Colonic mucosa (tissue), 4 donors: ENCODE measurements around the gene CAMTA2. TPM values are rescaled to one million over a fixed set of nuclear protein-coding genes. Genes with fewer than 3 reads are reported as not detected.
A peak's percentile ranks its signal among the peaks of the same experiment; 100 is the strongest.

ENCODE experiments used
- DNase-seq: peaks from one replicate; pipeline ENCODE4 v3.0.0-alpha.2; 2020
- H3K27ac ChIP-seq: fragments of 200-600 bp; one replicate; pipeline ENCODE4 v1.8.0; 2021
- H3K27me3 ChIP-seq: fragments of 200-600 bp; one replicate; pipeline ENCODE4 v1.8.0; 2021
- H3K36me3 ChIP-seq: fragments of 200-600 bp; one replicate; pipeline ENCODE4 v1.8.0; 2021
- H3K4me1 ChIP-seq: fragments of 200-600 bp; one replicate; pipeline ENCODE4 v1.8.0; 2021; ENCODE audit warnings: mild to moderate bottlenecking
- H3K4me3 ChIP-seq: fragments of 200-600 bp; one replicate; pipeline ENCODE4 v1.8.0; 2021
- H3K9ac ChIP-seq, 2 donors: one replicate each; pipeline ENCODE4 v1.7.0; 2013; ENCODE audit warnings: control low read depth in 2 of 2, low read depth in 2 of 2, low read length in 2 of 2
- H3K9me3 ChIP-seq: fragments of 200-600 bp; one replicate; pipeline ENCODE4 v1.8.0; 2021
- CTCF ChIP-seq: fragments of 200-600 bp; IDR thresholded peaks from one replicate; pipeline ENCODE4 v1.8.0; 2022; ENCODE audit warnings: antibody characterized with exemption, mild to moderate bottlenecking
- intact Hi-C: fragments of 100-400 bp; cut with DNase I; formaldehyde crosslinking; loops from one replicate; pipeline ENCODE4 v1.14.1; 2022
- total RNA-seq, 2 donors: library from RNA; stranded (reverse); fragmentation: NEBNext Ultra II Directional in 1 of 2; extraction: Animal tissue kit (Norgen Biotek cat#: 25700) in 1 of 2; gene quantifications; one replicate each; pipeline ENCODE4 v1.2.1, GENCODE V29; 2021
- donor health status: healthy.
- donor health status: DM: no; HTN: no; CAD: no.
- donor health status: DM: no; HTN: no; CAD: no.

CAMTA2 gene
- total RNA-seq, 2 donors from 2014 or later, result 39.8 to 52.6 TPM

GRCh38 chr17:4945176-4945943 lies 42.1 kb downstream of the CAMTA2 start:
- H3K4me3 ChIP-seq, result peak overlapping the region; percentile 89
- H3K9me3 ChIP-seq, result no peaks in the 10 kb centered on the region
- no peaks in the 10 kb centered on the region for H3K27me3 ChIP-seq
- peaks cover 14% of the 10 kb centered on the region for H3K36me3 ChIP-seq
- peak overlapping the region; percentile 98 for H3K27ac ChIP-seq
- DNase-seq, result peak; percentile 88
- intact Hi-C loops, result no loop called here
- H3K9ac ChIP-seq, result peak overlapping the region in 1 of 2 donors; percentile 68
- TF ChIP-seq CTCF, result no peak
- H3K4me1 ChIP-seq, result peaks cover 17% of the 10 kb centered on the region

- Histone ChIP-seq H3K36me3 (peaks cover 14% of the 10 kb centered on the region), H3K27me3 (no peaks in the 10 kb centered on the region), H3K4me1 (peaks cover 17% of the 10 kb centered on the region), H3K9ac (peak overlapping the region; percentile 37 to 68), H3K9me3 (no peaks in the 10 kb centered on the region), H3K4me3 (no peak overlapping the region), H3K27ac (peak overlapping the region; percentile 98)
- no peak for DNase-seq
- TF ChIP-seq CTCF, result no peak
- intact Hi-C loops, result no loop called here
Observed at GRCh38 chr17:4944554-4945175, 42.8 kb downstream of the CAMTA2 start.

- DNase-seq, result no peak
- no peak overlapping the region for H3K4me3 ChIP-seq
Observed at GRCh38 chr17:4944163-4944553, 43.3 kb downstream of the CAMTA2 start.

GRCh38 chr17:4942760-4943508 lies 44.5 kb downstream of the CAMTA2 start:
- H3K27ac ChIP-seq, result no peak overlapping the region
- peak overlapping the region in 1 of 2 donors; percentile 3 for H3K9ac ChIP-seq
- no peak overlapping the region for H3K4me3 ChIP-seq
- DNase-seq, result no peak
- H3K36me3 ChIP-seq, result peaks cover 17% of the 10 kb centered on the region
- intact Hi-C loops, result no loop called here
- peaks cover 23% of the 10 kb centered on the region for H3K4me1 ChIP-seq
- TF ChIP-seq CTCF, result no peak
- no peaks in the 10 kb centered on the region for H3K27me3 ChIP-seq
- no peaks in the 10 kb centered on the region for H3K9me3 ChIP-seq

More at GRCh38 chr17:4944163-4944553, 43.3 kb downstream of the CAMTA2 start:
- no peak for TF ChIP-seq CTCF
- H3K9ac ChIP-seq, result peak overlapping the region; percentile 37 to 68
- intact Hi-C loops, result no loop called here
- H3K27me3 ChIP-seq, result no peaks in the 10 kb centered on the region
- peaks cover 17% of the 10 kb centered on the region for H3K4me1 ChIP-seq
- peaks cover 14% of the 10 kb centered on the region for H3K36me3 ChIP-seq
- peak overlapping the region; percentile 98 for H3K27ac ChIP-seq
- no peaks in the 10 kb centered on the region for H3K9me3 ChIP-seq

GRCh38 chr17:4941319-4941610 lies 46.2 kb downstream of the CAMTA2 start:
- H3K4me3 ChIP-seq, result peak overlapping the region; percentile 70
- DNase-seq, result no peak
- no peak for TF ChIP-seq CTCF
- H3K27me3 ChIP-seq, result no peaks in the 10 kb centered on the region
- H3K4me1 ChIP-seq, result peaks cover 21% of the 10 kb centered on the region
- H3K36me3 ChIP-seq, result peaks cover 19% of the 10 kb centered on the region
- H3K27ac ChIP-seq, result peak overlapping the region; percentile 98
- intact Hi-C loops, result no loop called here
- no peaks in the 10 kb centered on the region for H3K9me3 ChIP-seq
- H3K9ac ChIP-seq, result peak overlapping the region; percentile 96 to 99
